Lower leg skin (tissue), 3 donors: ENCODE data around the gene CPT1A.

Experiments
- CTCF ChIP-seq, 3 donors: fragments of 450-650 bp; IDR thresholded peaks; one replicate each; pipeline ENCODE4 v1.5.1; 2016; ENCODE audit warnings: antibody characterized with exemption in 3 of 3, mild to moderate bottlenecking in 3 of 3, moderate library complexity in 2 of 3
- POLR2A ChIP-seq, 2 donors: fragments of 450-650 bp; IDR thresholded peaks; one replicate each; pipeline ENCODE4 v1.6.1; 2016 to 2017; ENCODE audit warnings: antibody characterized with exemption in 2 of 2, mild to moderate bottlenecking in 1 of 2, moderate library complexity in 1 of 2

GRCh38 chr11:68709062-68709461, 132.7 kb downstream of the CPT1A start:
- TF ChIP-seq CTCF (IDR thresholded peaks at IDR 0.05), result no peak
- no peak for TF ChIP-seq POLR2A (IDR thresholded peaks at IDR 0.05)
